Glomerular endothelial cell (primary cell): ENCODE results near the gene OR9Q1. TPM values are rescaled to one million over a fixed set of nuclear protein-coding genes. Genes with fewer than 3 reads are reported as not detected.
"Not testable (repeated sequence)": the region's sequence is repeated elsewhere in the genome, so short reads cannot be mapped to it uniquely, and the experiment has no call there.

Source experiments
- DNase-seq: peaks from one replicate; pipeline ENCODE4 v3.0.0-alpha.2; 2011; ENCODE audit warnings: low read depth, low spot score; ENCODE audit errors: extremely low read depth
- total RNA-seq: library from RNA; depleted of rRNA; stranded (reverse); fragments of >200 nt; gene quantifications from 2 replicates; pipeline ENCODE4 v1.2.3, GENCODE V29; 2015

OR9Q1 gene
- total RNA-seq, 1 donor from 2014 or later, result not detected

- no peak for DNase-seq
Observed at GRCh38 chr11:58125469-58125868, 101.8 kb downstream of the OR9Q1 start, which contains the start of gene OR9I1. TSS of gene OR9I1 (minus strand) at chr11:58125530. CDS start at chr11:58119444, 6,086 bp downstream.

- DNase-seq, result no peak
Observed at GRCh38 chr11:58127350-58127749, 103.7 kb downstream of the OR9Q1 start.

GRCh38 chr11:58133309-58134076 lies 109.8 kb downstream of the OR9Q1 start:
- DNase-seq, result no peak

GRCh38 chr11:58134151-58134550 lies 110.5 kb downstream of the OR9Q1 start:
- DNase-seq, result no peak

GRCh38 chr11:58135171-58135570 lies 111.5 kb downstream of the OR9Q1 start:
- DNase-seq, result no peak

- DNase-seq, result no peak
Observed at GRCh38 chr11:58142761-58143160, 119.1 kb downstream of the OR9Q1 start.

GRCh38 chr11:58152781-58153180 lies 129.1 kb downstream of the OR9Q1 start:
- no peak for DNase-seq

GRCh38 chr11:58164389-58164788 lies 140.7 kb downstream of the OR9Q1 start:
- DNase-seq, result no peak

GRCh38 chr11:58164990-58165389 lies 141.3 kb downstream of the OR9Q1 start:
- no peak for DNase-seq

GRCh38 chr11:58165504-58166106 lies 141.9 kb downstream of the OR9Q1 start:
- DNase-seq, result no peak

- DNase-seq, result no peak
Observed at GRCh38 chr11:58177409-58178054, 153.9 kb downstream of the OR9Q1 start.

GRCh38 chr11:58178444-58178843 lies 154.8 kb downstream of the OR9Q1 start:
- no peak for DNase-seq

GRCh38 chr11:58179648-58180047 lies 156.0 kb downstream of the OR9Q1 start:
- no peak for DNase-seq

GRCh38 chr11:58186938-58187337 lies 163.3 kb downstream of the OR9Q1 start:
- DNase-seq, result no peak

- DNase-seq, result no peak
Observed at GRCh38 chr11:58188770-58189169, 165.1 kb downstream of the OR9Q1 start, which contains the start of gene OR9Q2. TSS of gene OR9Q2 (plus strand) at chr11:58189070. CDS start at chr11:58190491, 1,421 bp downstream.

GRCh38 chr11:58192229-58192628 lies 168.5 kb downstream of the OR9Q1 start:
- no peak for DNase-seq

- DNase-seq, result no peak
Observed at GRCh38 chr11:58193391-58193790, 169.7 kb downstream of the OR9Q1 start.

GRCh38 chr11:58195939-58196338 lies 172.3 kb downstream of the OR9Q1 start:
- no peak for DNase-seq

GRCh38 chr11:58199271-58199670 lies 175.6 kb downstream of the OR9Q1 start:
- no peak for DNase-seq

GRCh38 chr11:58204042-58204441 lies 180.4 kb downstream of the OR9Q1 start, which contains the start of gene OR1S2:
TSS of gene OR1S2 (minus strand) at chr11:58204142. CDS start at chr11:58204142, 0 bp downstream.
- no peak for DNase-seq

GRCh38 chr11:58212420-58212819 lies 188.7 kb downstream of the OR9Q1 start, which contains the start of gene OR1S1:
TSS of gene OR1S1 (plus strand) at chr11:58212720.
- not testable (repeated sequence) for DNase-seq
